Hepatocyte (in vitro differentiated cells): ENCODE results near the gene HSD11B1L. TPM values are rescaled to one million over a fixed set of nuclear protein-coding genes. Genes with fewer than 3 reads are reported as not detected.
A peak's percentile ranks its signal among the peaks of the same experiment; 100 is the strongest.

Experiments used
- DNase-seq: peaks from one replicate; pipeline ENCODE4 v3.0.0-alpha.2; 2016; ENCODE audit warnings: low spot score
- H2AFZ ChIP-seq: fragments of 200-600 bp; sonication (generic); 2 replicates; pipeline ENCODE4 v1.6.0; 2016; ENCODE audit warnings: antibody characterized with exemption, mild to moderate bottlenecking
- H3K27ac ChIP-seq: fragments of 200-600 bp; sonication (generic); 2 replicates; pipeline ENCODE4 v1.5.1; 2016; ENCODE audit warnings: mild to moderate bottlenecking
- H3K27me3 ChIP-seq: fragments of 200-600 bp; sonication (generic); 2 replicates; pipeline ENCODE4 v1.6.1; 2016
- H3K36me3 ChIP-seq: fragments of 200-600 bp; sonication (generic); replicated peaks from 2 replicates; pipeline ENCODE4 v1.5.1; 2016; ENCODE audit warnings: low read depth; ENCODE audit not compliant: insufficient read depth
- H3K4me1 ChIP-seq: fragments of 200-600 bp; sonication (generic); 2 replicates; pipeline ENCODE4 v1.5.1; 2016; ENCODE audit warnings: mild to moderate bottlenecking, moderate library complexity; ENCODE audit not compliant: insufficient read depth
- H3K4me2 ChIP-seq: fragments of 200-600 bp; sonication (generic); 2 replicates; pipeline ENCODE4 v1.6.0; 2016
- H3K4me3 ChIP-seq: fragments of 200-600 bp; sonication (generic); 2 replicates; pipeline ENCODE4 v1.5.1; 2016; ENCODE audit warnings: mild to moderate bottlenecking
- H3K79me2 ChIP-seq: fragments of 200-600 bp; sonication (generic); 2 replicates; pipeline ENCODE4 v1.6.0; 2017; ENCODE audit warnings: mild to moderate bottlenecking
- H3K9me2 ChIP-seq: fragments of 200-600 bp; sonication (generic); replicated peaks from 2 replicates; pipeline ENCODE4 v1.6.0; 2017; ENCODE audit warnings: mild to moderate bottlenecking; ENCODE audit not compliant: insufficient read depth
- H3K9me3 ChIP-seq: fragments of 200-600 bp; sonication (generic); 2 replicates; pipeline ENCODE4 v1.5.1; 2016; ENCODE audit warnings: low read depth, mild to moderate bottlenecking
- H4K20me1 ChIP-seq: fragments of 200-600 bp; sonication (generic); 2 replicates; pipeline ENCODE4 v1.6.0; 2016; ENCODE audit warnings: mild to moderate bottlenecking; ENCODE audit not compliant: insufficient read depth, poor library complexity, severe bottlenecking
- EZH2 ChIP-seq: fragments of 200-600 bp; sonication (generic); IDR thresholded peaks from 2 replicates; pipeline ENCODE4 v1.6.1; 2016; ENCODE audit warnings: antibody characterized with exemption, mild to moderate bottlenecking, borderline replicate concordance
- EZH2phosphoT487 ChIP-seq: fragments of 200-600 bp; sonication (generic); IDR thresholded peaks from one replicate; pipeline ENCODE4 v1.6.1; 2018; ENCODE audit warnings: antibody characterized with exemption, mild to moderate bottlenecking, low read depth, moderate library complexity; ENCODE audit not compliant: unreplicated experiment, severe bottlenecking
- WGBS: methylation state at CpG from one replicate; pipeline ENCODE4 v1.1.6; 2016; ENCODE audit warnings: low lambda C conversion rate; ENCODE audit errors: missing lambda C conversion rate; 5-methylcytosine and 5-hydroxymethylcytosine counted together
- polyA plus RNA-seq: library from polyadenylated mRNA; unstranded; fragments of >200 nt; fragmentation: Nextera tagmentation; extraction: Ambion mirVana; gene quantifications from 2 replicates; pipeline ENCODE4 v1.2.1, GENCODE V29; 2016
- total RNA-seq: library from RNA; depleted of rRNA; stranded (reverse); fragments of >200 nt; gene quantifications from 2 replicates; pipeline ENCODE4 v1.2.3, GENCODE V29; 2014
- TF ChIP-seq, protein P1 (sequence below): fragments of 200-600 bp; sonication (generic); IDR thresholded peaks from 2 replicates; pipeline ENCODE4 v1.5.1; 2016; ENCODE audit warnings: antibody characterized with exemption, mild to moderate bottlenecking; ENCODE audit not compliant: poor library complexity

HSD11B1L gene
- total and polyA plus RNA-seq, 2 experiments from 2014 or later: 14.9 to 26.0 TPM

- no peaks in the 10 kb centered on the region for H3K4me1 ChIP-seq
- H3K36me3 ChIP-seq: no peaks in the 10 kb centered on the region
- WGBS: 99% methylated on average over 17 of the region's 17 CpGs
- H2AFZ ChIP-seq: no peak overlapping the region
- H3K27me3 ChIP-seq: no peaks in the 10 kb centered on the region
- no peak overlapping the region for H3K4me2 ChIP-seq
- H3K4me3 ChIP-seq: no peak overlapping the region
- H3K79me2 ChIP-seq: no peaks in the 10 kb centered on the region
- H4K20me1 ChIP-seq: no peaks in the 10 kb centered on the region
- no peaks in the 10 kb centered on the region for H3K9me3 ChIP-seq
- no peak overlapping the region for H3K27ac ChIP-seq
- DNase-seq: no peak
- no peak for TF ChIP-seq EZH2
- TF ChIP-seq EZH2phosphoT487: no peak
- TF ChIP-seq, protein P1, sequence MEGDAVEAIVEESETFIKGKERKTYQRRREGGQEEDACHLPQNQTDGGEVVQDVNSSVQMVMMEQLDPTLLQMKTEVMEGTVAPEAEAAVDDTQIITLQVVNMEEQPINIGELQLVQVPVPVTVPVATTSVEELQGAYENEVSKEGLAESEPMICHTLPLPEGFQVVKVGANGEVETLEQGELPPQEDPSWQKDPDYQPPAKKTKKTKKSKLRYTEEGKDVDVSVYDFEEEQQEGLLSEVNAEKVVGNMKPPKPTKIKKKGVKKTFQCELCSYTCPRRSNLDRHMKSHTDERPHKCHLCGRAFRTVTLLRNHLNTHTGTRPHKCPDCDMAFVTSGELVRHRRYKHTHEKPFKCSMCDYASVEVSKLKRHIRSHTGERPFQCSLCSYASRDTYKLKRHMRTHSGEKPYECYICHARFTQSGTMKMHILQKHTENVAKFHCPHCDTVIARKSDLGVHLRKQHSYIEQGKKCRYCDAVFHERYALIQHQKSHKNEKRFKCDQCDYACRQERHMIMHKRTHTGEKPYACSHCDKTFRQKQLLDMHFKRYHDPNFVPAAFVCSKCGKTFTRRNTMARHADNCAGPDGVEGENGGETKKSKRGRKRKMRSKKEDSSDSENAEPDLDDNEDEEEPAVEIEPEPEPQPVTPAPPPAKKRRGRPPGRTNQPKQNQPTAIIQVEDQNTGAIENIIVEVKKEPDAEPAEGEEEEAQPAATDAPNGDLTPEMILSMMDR: no peak
- no peaks in the 10 kb centered on the region for H3K9me2 ChIP-seq
These were observed 16.9 kb upstream of the HSD11B1L start for GRCh38 chr19:5663904-5664303.

GRCh38 chr19:5664515-5664914, 16.3 kb upstream of the HSD11B1L start:
- WGBS: 94% methylated on average over 2 of the region's 2 CpGs
- H3K36me3 ChIP-seq: no peaks in the 10 kb centered on the region
- no peaks in the 10 kb centered on the region for H3K9me3 ChIP-seq
- H3K9me2 ChIP-seq: no peaks in the 10 kb centered on the region
- TF ChIP-seq, protein P1: no peak
- TF ChIP-seq EZH2 (no peak), EZH2phosphoT487 (no peak)
- H2AFZ ChIP-seq: no peak overlapping the region
- H3K4me2 ChIP-seq: no peak overlapping the region
- H3K27ac ChIP-seq: no peak overlapping the region
- no peaks in the 10 kb centered on the region for H3K79me2 ChIP-seq
- H4K20me1 ChIP-seq: no peaks in the 10 kb centered on the region
- DNase-seq: no peak
- no peak overlapping the region for H3K4me3 ChIP-seq
- no peaks in the 10 kb centered on the region for H3K4me1 ChIP-seq
- no peaks in the 10 kb centered on the region for H3K27me3 ChIP-seq

DNA sequence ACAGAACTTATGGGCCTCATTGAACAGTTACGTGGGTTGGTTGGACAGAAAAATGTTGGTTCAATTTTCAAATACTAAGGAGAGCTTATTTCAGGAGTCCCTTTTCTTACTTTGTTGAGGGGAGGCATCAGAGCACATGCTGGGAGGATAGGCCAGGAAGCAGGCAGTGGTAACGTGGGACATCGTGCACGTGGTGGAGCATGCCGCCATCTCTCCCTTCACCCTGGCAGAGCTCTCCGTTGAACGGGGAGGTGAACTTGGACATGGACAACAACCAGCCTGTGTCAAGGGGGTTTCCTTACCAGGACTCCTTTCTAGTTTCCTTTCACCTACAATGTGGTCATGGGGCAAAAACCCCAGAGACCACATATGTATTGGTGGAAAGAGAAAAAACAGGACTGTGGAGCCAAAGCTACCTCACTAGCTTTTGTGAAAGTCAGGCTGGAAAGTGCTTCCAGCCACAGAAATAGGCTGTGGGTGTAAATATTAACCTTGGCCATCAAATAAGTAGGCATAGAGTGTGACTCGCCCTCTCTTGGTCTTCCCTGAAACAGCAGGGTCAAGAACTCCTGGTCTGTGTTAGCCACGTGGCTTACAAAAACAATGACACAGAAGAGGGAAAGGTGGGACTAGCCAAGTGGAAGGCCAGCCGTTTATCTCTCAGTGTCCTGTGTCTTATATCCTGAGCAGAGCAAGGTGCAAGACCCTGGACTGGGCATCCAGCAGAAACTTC, 14.9 kb upstream of the HSD11B1L start:
- H3K4me1 ChIP-seq: no peaks in the 10 kb centered on the region
- H3K4me2 ChIP-seq: no peak overlapping the region
- no peaks in the 10 kb centered on the region for H3K9me2 ChIP-seq
- no peak overlapping the region for H2AFZ ChIP-seq
- WGBS: 86% methylated on average over 10 of the region's 10 CpGs
- no peaks in the 10 kb centered on the region for H3K27me3 ChIP-seq
- H3K4me3 ChIP-seq: no peak overlapping the region
- no peak for DNase-seq
- no peak overlapping the region for H3K27ac ChIP-seq
- H3K9me3 ChIP-seq: no peaks in the 10 kb centered on the region
- no peaks in the 10 kb centered on the region for H3K79me2 ChIP-seq
- no peaks in the 10 kb centered on the region for H3K36me3 ChIP-seq
- H4K20me1 ChIP-seq: no peaks in the 10 kb centered on the region
- TF ChIP-seq, protein P1: peak; percentile 5
- TF ChIP-seq EZH2: no peak
- TF ChIP-seq EZH2phosphoT487: no peak
